H9 (cell line): ENCODE results near the gene TMEM178B. TPM values are rescaled to one million over a fixed set of nuclear protein-coding genes. Genes with fewer than 3 reads are reported as not detected.

Experiments
- DNase-seq: peaks from one replicate; pipeline ENCODE4 v3.0.0-alpha.2; 2017
- H2AFZ ChIP-seq: one replicate; pipeline ENCODE4 v1.6.1; 2013; ENCODE audit warnings: mild to moderate bottlenecking, low read length, control low read depth, moderate library complexity
- H2AK5ac ChIP-seq: 2 replicates; pipeline ENCODE4 v1.6.1; 2013; ENCODE audit warnings: low read length, control low read depth, mixed read lengths; ENCODE audit not compliant: insufficient read length
- H2BK120ac ChIP-seq: one replicate; pipeline ENCODE4 v1.6.1; 2013; ENCODE audit warnings: low read depth, mild to moderate bottlenecking, low read length, control low read depth, inconsistent platforms; ENCODE audit not compliant: poor library complexity, severe bottlenecking
- H2BK12ac ChIP-seq: 2 replicates; pipeline ENCODE4 v1.6.1; 2013; ENCODE audit warnings: low read length, control low read depth, mixed read lengths, low read depth; ENCODE audit not compliant: insufficient read length
- H2BK15ac ChIP-seq: 2 replicates; pipeline ENCODE4 v1.6.1; 2013; ENCODE audit warnings: low read depth, low read length, control low read depth
- H2BK20ac ChIP-seq: one replicate; pipeline ENCODE4 v1.6.1; 2013; ENCODE audit warnings: low read depth, mild to moderate bottlenecking, low read length, control low read depth, inconsistent platforms; ENCODE audit not compliant: poor library complexity, severe bottlenecking
- H2BK5ac ChIP-seq: 2 replicates; pipeline ENCODE4 v1.6.1; 2013; ENCODE audit warnings: low read length, control low read depth, mixed read lengths; ENCODE audit not compliant: insufficient read length
- H3K14ac ChIP-seq: 2 replicates; pipeline ENCODE4 v1.6.1; 2013; ENCODE audit warnings: low read length, control low read depth; ENCODE audit not compliant: insufficient read depth
- H3K18ac ChIP-seq: 2 replicates; pipeline ENCODE4 v1.6.1; 2013; ENCODE audit warnings: low read depth, mild to moderate bottlenecking, mixed read lengths, low read length, control low read depth; ENCODE audit not compliant: insufficient read length
- H3K23ac ChIP-seq: 2 replicates; pipeline ENCODE4 v1.6.1; 2013; ENCODE audit warnings: low read length, control low read depth, mixed read lengths, low read depth; ENCODE audit not compliant: insufficient read length
- H3K23me2 ChIP-seq: 2 replicates; pipeline ENCODE4 v1.6.1; 2013; ENCODE audit warnings: low read depth, mild to moderate bottlenecking, mixed read lengths, low read length, control low read depth; ENCODE audit not compliant: insufficient read length, poor library complexity, severe bottlenecking
- H3K27ac ChIP-seq: 2 replicates; pipeline ENCODE4 v1.5.1; 2013; ENCODE audit warnings: low read length, control low read depth, mixed read lengths, low read depth; ENCODE audit not compliant: insufficient read length
- H3K27me3 ChIP-seq: 2 replicates; pipeline ENCODE4 v1.6.1; 2013; ENCODE audit warnings: low read length, control low read depth, inconsistent platforms; ENCODE audit not compliant: insufficient read depth
- H3K4ac ChIP-seq: 2 replicates; pipeline ENCODE4 v1.6.1; 2013; ENCODE audit warnings: low read depth, mild to moderate bottlenecking, control low read depth, inconsistent platforms, low read length, moderate library complexity
- H3K4me1 ChIP-seq: 2 replicates; pipeline ENCODE4 v1.6.1; 2013; ENCODE audit warnings: low read length, control low read depth, inconsistent platforms; ENCODE audit not compliant: insufficient read depth
- H3K4me2 ChIP-seq: 2 replicates; pipeline ENCODE4 v1.6.1; 2013; ENCODE audit warnings: low read length, control low read depth, mixed read lengths; ENCODE audit not compliant: insufficient read length, insufficient read depth
- H3K56ac ChIP-seq: 2 replicates; pipeline ENCODE4 v1.6.1; 2013; ENCODE audit warnings: low read depth, mild to moderate bottlenecking, mixed read lengths, low read length, control low read depth; ENCODE audit not compliant: insufficient read length
- H3K79me1 ChIP-seq: 2 replicates; pipeline ENCODE4 v1.6.1; 2013; ENCODE audit warnings: low read depth, mild to moderate bottlenecking, moderate library complexity, low read length, control low read depth, inconsistent platforms; ENCODE audit not compliant: insufficient read depth, poor library complexity, severe bottlenecking
- H3K79me2 ChIP-seq: 2 replicates; pipeline ENCODE4 v1.6.1; 2013; ENCODE audit warnings: low read length, control low read depth, inconsistent platforms; ENCODE audit not compliant: insufficient read depth
- H3K9ac ChIP-seq: 2 replicates; pipeline ENCODE4 v1.6.1; 2013; ENCODE audit warnings: low read length, control low read depth, mixed read lengths; ENCODE audit not compliant: insufficient read length; ENCODE audit errors: extremely low read depth
- H3K9me3 ChIP-seq: one replicate; pipeline ENCODE4 v1.6.1; 2013; ENCODE audit warnings: low read depth, low read length, inconsistent platforms; ENCODE audit not compliant: control insufficient read depth
- H3T11ph ChIP-seq: one replicate; pipeline ENCODE4 v1.6.1; 2013; ENCODE audit warnings: mild to moderate bottlenecking, low read length, control low read depth, inconsistent platforms
- H4K20me1 ChIP-seq: one replicate; pipeline ENCODE4 v1.6.1; 2013; ENCODE audit not compliant: control insufficient read depth, insufficient read length, insufficient read depth
- H4K5ac ChIP-seq: 2 replicates; pipeline ENCODE4 v1.6.1; 2013; ENCODE audit warnings: low read depth, mild to moderate bottlenecking, mixed read lengths, low read length, control low read depth; ENCODE audit not compliant: insufficient read length
- H4K8ac ChIP-seq: replicated peaks from 2 replicates; pipeline ENCODE4 v1.6.1; 2013; ENCODE audit warnings: low read length, control low read depth, mixed read lengths, low read depth; ENCODE audit not compliant: insufficient read length
- H4K91ac ChIP-seq: 2 replicates; pipeline ENCODE4 v1.6.1; 2013; ENCODE audit warnings: low read depth, mild to moderate bottlenecking, moderate library complexity, mixed read lengths, low read length, control low read depth; ENCODE audit not compliant: insufficient read length
- H3K27ac Mint-ChIP-seq, 3 experiments: 2 replicates in 2 of 3; 3 replicates in 1 of 3; pipeline ENCODE4 v1.8.0; 2020 to 2021; ENCODE audit warnings: mixed read lengths in 3 of 3, mild to moderate bottlenecking in 1 of 3, moderate library complexity in 1 of 3
- H3K27me3 Mint-ChIP-seq: 2 replicates; pipeline ENCODE4 v1.8.0; 2021; ENCODE audit warnings: low read depth, mild to moderate bottlenecking, moderate library complexity, mixed read lengths
- H3K36me3 Mint-ChIP-seq, 3 experiments: 2 replicates in 2 of 3; 3 replicates in 1 of 3; pipeline ENCODE4 v1.8.0; 2020 to 2021; ENCODE audit warnings: low read depth in 3 of 3, mixed read lengths in 3 of 3; ENCODE audit not compliant: insufficient read depth in 1 of 3
- H3K4me1 Mint-ChIP-seq, 2 experiments: 2 replicates each; pipeline ENCODE4 v1.8.0; 2020; ENCODE audit warnings: mixed read lengths in 2 of 2
- H3K4me3 Mint-ChIP-seq, 2 experiments: 2 replicates in 1 of 2; 3 replicates in 1 of 2; pipeline ENCODE4 v1.8.0; 2020 to 2021; ENCODE audit warnings: mild to moderate bottlenecking in 2 of 2, mixed read lengths in 2 of 2, moderate library complexity in 1 of 2
- H3K9me3 Mint-ChIP-seq, 2 experiments: 2 replicates in 1 of 2; 3 replicates in 1 of 2; pipeline ENCODE4 v1.8.0; 2020; ENCODE audit warnings: mild to moderate bottlenecking in 2 of 2, mixed read lengths in 2 of 2, moderate library complexity in 1 of 2
- WGBS: extraction: QIAGEN DNeasy Blood & Tissue Kit; methylation state at CpG from one replicate; pipeline ENCODE4 v1.1.7; 2013; ENCODE audit warnings: missing lambda C conversion rate, low lambda C conversion rate, mixed read lengths; ENCODE audit not compliant: insufficient read length; ENCODE audit errors: extremely low coverage; 5-methylcytosine and 5-hydroxymethylcytosine counted together
- total RNA-seq: library from RNA; stranded (reverse); gene quantifications from 2 replicates; pipeline ENCODE4 v1.2.1, GENCODE V29; 2021
- TF ChIP-seq, protein P1 (sequence below): fragments of 200-600 bp; sonication (generic); conservative IDR thresholded peaks from 3 replicates; pipeline ENCODE4 v1.8.0; 2021; ENCODE audit warnings: antibody characterized with exemption, mild to moderate bottlenecking

TMEM178B gene
- total RNA-seq, 1 experiment from 2014 or later: 11.3 TPM

GRCh38 chr7:141221007-141221612, 147.2 kb downstream of the TMEM178B start:
- Mint-ChIP-seq H3K9me3 (no peaks in the 10 kb centered on the region; a peak in 1 of 5 replicates), H3K27me3 (no peaks in the 10 kb centered on the region), H3K36me3 (0 out of 7 replicates have a peak, but pooled peaks cover 0 to 1% (median 0%) of the 10 kb centered on the region in 3 experiments), H3K4me1 (peaks cover 7 to 9% of the 10 kb centered on the region in 2 experiments; a peak in 3 of 4 replicates), H3K27ac (no peak overlapping the region), H3K4me3 (no peak overlapping the region)
- Histone ChIP-seq H3K27ac (no peak overlapping the region), H3K23ac (no peak overlapping the region), H3K56ac (no peak overlapping the region), H3K9me3 (no peaks in the 10 kb centered on the region), H4K91ac (no peak overlapping the region), H3T11ph (no peak overlapping the region), H3K4me1 (no peaks in the 10 kb centered on the region; the same call in 1 of the 2 replicates), H2BK120ac (no peak overlapping the region), H2AK5ac (no peak overlapping the region), H3K79me1 (no peaks in the 10 kb centered on the region), H2BK15ac (no peak overlapping the region), H2AFZ (no peak overlapping the region), H3K27me3 (no peaks in the 10 kb centered on the region), H3K14ac (no peak overlapping the region), H3K79me2 (no peaks in the 10 kb centered on the region), H3K9ac (no peak overlapping the region), H3K23me2 (no peaks in the 10 kb centered on the region), H2BK5ac (no peak overlapping the region), H4K20me1 (no peaks in the 10 kb centered on the region), H2BK20ac (no peak overlapping the region), H4K8ac (no peak overlapping the region), H4K5ac (no peak overlapping the region), H3K18ac (no peak overlapping the region), H2BK12ac (no peak overlapping the region), H3K4ac (no peak overlapping the region), H3K4me2 (no peak overlapping the region)
- no peak for DNase-seq
- TF ChIP-seq, protein P1, sequence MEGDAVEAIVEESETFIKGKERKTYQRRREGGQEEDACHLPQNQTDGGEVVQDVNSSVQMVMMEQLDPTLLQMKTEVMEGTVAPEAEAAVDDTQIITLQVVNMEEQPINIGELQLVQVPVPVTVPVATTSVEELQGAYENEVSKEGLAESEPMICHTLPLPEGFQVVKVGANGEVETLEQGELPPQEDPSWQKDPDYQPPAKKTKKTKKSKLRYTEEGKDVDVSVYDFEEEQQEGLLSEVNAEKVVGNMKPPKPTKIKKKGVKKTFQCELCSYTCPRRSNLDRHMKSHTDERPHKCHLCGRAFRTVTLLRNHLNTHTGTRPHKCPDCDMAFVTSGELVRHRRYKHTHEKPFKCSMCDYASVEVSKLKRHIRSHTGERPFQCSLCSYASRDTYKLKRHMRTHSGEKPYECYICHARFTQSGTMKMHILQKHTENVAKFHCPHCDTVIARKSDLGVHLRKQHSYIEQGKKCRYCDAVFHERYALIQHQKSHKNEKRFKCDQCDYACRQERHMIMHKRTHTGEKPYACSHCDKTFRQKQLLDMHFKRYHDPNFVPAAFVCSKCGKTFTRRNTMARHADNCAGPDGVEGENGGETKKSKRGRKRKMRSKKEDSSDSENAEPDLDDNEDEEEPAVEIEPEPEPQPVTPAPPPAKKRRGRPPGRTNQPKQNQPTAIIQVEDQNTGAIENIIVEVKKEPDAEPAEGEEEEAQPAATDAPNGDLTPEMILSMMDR: no peak
- no CpG with 5 or more reads among the region's 2 CpGs for WGBS
